H1 (cell line): ENCODE measurements around the gene ACCS. TPM values are rescaled to one million over a fixed set of nuclear protein-coding genes. Genes with fewer than 3 reads are reported as not detected.

ENCODE experiments used
- CTCF ChIA-PET: fragments of 300-600 bp; sonication (Branson Sonifier 250); formaldehyde crosslinking; loops from one replicate; lab custom pipeline; 2021; ENCODE audit not compliant: partially characterized antibody; lab: Charles Lee
- POLR2A ChIA-PET: fragments of 300-600 bp; sonication (Branson Sonifier 250); formaldehyde crosslinking; loops from one replicate; lab custom pipeline; 2021; ENCODE audit warnings: inconsistent platforms; ENCODE audit not compliant: partially characterized antibody; lab: Charles Lee
- DNase-seq, 2 experiments: peaks; one replicate each; pipeline versions ENCODE4 v3.0.0 to v3.0.0-alpha.2; 2010 to 2022; ENCODE audit warnings: low spot score in 2 of 2, low read depth in 1 of 2, mixed read lengths in 1 of 2
- FAIRE-seq: peaks from 2 replicates; lab custom pipeline; 2011; peaks lifted over from hg19 to GRCh38; lab: Jason Lieb, UNC
- H2AFZ ChIP-seq: 2 replicates; pipeline ENCODE4 v1.8.1; 2012; ENCODE audit warnings: low read length, inconsistent platforms
- H2AK5ac ChIP-seq: 2 replicates; pipeline ENCODE4 v1.6.1; 2013; ENCODE audit warnings: low read depth, low read length
- H2BK120ac ChIP-seq: replicated peaks from 2 replicates; pipeline ENCODE3; 2013; ENCODE audit warnings: low read depth, low read length, inconsistent platforms
- H2BK12ac ChIP-seq: 2 replicates; pipeline ENCODE4 v1.6.1; 2013; ENCODE audit warnings: low read depth, low read length
- H2BK15ac ChIP-seq: 2 replicates; pipeline ENCODE4 v1.6.1; 2013; ENCODE audit warnings: low read length
- H2BK20ac ChIP-seq: 2 replicates; pipeline ENCODE4 v1.6.1; 2013; ENCODE audit warnings: low read length
- H2BK5ac ChIP-seq: 2 replicates; pipeline ENCODE4 v1.6.1; 2013; ENCODE audit warnings: low read depth, low read length
- H3K14ac ChIP-seq: 2 replicates; pipeline ENCODE4 v1.6.1; 2013; ENCODE audit warnings: inconsistent platforms; ENCODE audit not compliant: insufficient read length
- H3K18ac ChIP-seq: 2 replicates; pipeline ENCODE4 v1.6.1; 2013; ENCODE audit warnings: low read length; ENCODE audit errors: extremely low read depth
- H3K23ac ChIP-seq: 2 replicates; pipeline ENCODE4 v1.6.1; 2013; ENCODE audit warnings: inconsistent platforms; ENCODE audit not compliant: insufficient read length
- H3K23me2 ChIP-seq: 2 replicates; pipeline ENCODE4 v1.6.1; 2013; ENCODE audit warnings: low read depth, low read length
- H3K27ac ChIP-seq: 2 replicates; pipeline ENCODE4 v1.6.1; 2011; ENCODE audit warnings: low read depth, low read length, inconsistent platforms
- H3K27me3 ChIP-seq, 4 experiments: replicated peaks in 1 of 4; 1 replicate in 1 of 4; 2 replicates in 3 of 4; pipeline versions ENCODE4 v1.6.1 to v1.8.1; 2011 to 2013; ENCODE audit warnings: low read length in 3 of 4, mild to moderate bottlenecking in 3 of 4, inconsistent platforms in 2 of 4, mixed read lengths in 2 of 4, moderate library complexity in 1 of 4; ENCODE audit not compliant: control insufficient read depth in 3 of 4, insufficient read depth in 3 of 4; ENCODE audit errors: extremely low read depth in 1 of 4
- H3K36me3 ChIP-seq, 4 experiments: 2 replicates each; pipeline versions ENCODE4 v1.6.1 to v1.8.1; 2011 to 2013; ENCODE audit warnings: mild to moderate bottlenecking in 4 of 4, low read length in 3 of 4, moderate library complexity in 2 of 4, control low read depth in 1 of 4, inconsistent platforms in 1 of 4; ENCODE audit not compliant: insufficient read depth in 4 of 4, control insufficient read depth in 2 of 4
- H3K4ac ChIP-seq: replicated peaks from 2 replicates; pipeline ENCODE3; 2013; ENCODE audit warnings: low read length, low read depth, mixed read lengths, inconsistent platforms; ENCODE audit not compliant: insufficient read length
- H3K4me1 ChIP-seq, 4 experiments: replicated peaks in 1 of 4; 1 replicate in 1 of 4; 2 replicates in 3 of 4; pipeline versions ENCODE4 v1.6.1 to v1.8.1; 2011 to 2013; ENCODE audit warnings: low read length in 3 of 4, inconsistent platforms in 2 of 4, mixed read lengths in 1 of 4; ENCODE audit not compliant: insufficient read depth in 4 of 4, control insufficient read depth in 3 of 4
- H3K4me2 ChIP-seq, 2 experiments: 2 replicates each; pipeline versions ENCODE4 v1.6.1 to v1.8.1; 2011 to 2013; ENCODE audit warnings: low read depth in 2 of 2, low read length in 2 of 2, control low read depth in 1 of 2, inconsistent platforms in 1 of 2, mild to moderate bottlenecking in 1 of 2; ENCODE audit not compliant: insufficient read depth in 1 of 2
- H3K4me3 ChIP-seq, 4 experiments: fragments of 200-600, 300-600 bp in 1 of 4; sonication (generic), shearing (Covaris generic), sonication (Bioruptor Twin) in 1 of 4; 2 replicates each; pipeline versions ENCODE4 v1.5.1 to v1.8.1; 2011 to 2016; ENCODE audit warnings: low read length in 4 of 4, low read depth in 3 of 4, control low read depth in 2 of 4, inconsistent platforms in 2 of 4, mild to moderate bottlenecking in 2 of 4, mixed read lengths in 1 of 4, moderate library complexity in 1 of 4; ENCODE audit not compliant: insufficient read depth in 2 of 4; ENCODE audit errors: extremely low read depth in 1 of 4
- H3K56ac ChIP-seq: replicated peaks from 2 replicates; pipeline ENCODE3; 2013; ENCODE audit warnings: low read depth, mild to moderate bottlenecking, mixed read lengths, low read length, inconsistent platforms; ENCODE audit not compliant: insufficient read length
- H3K79me1 ChIP-seq: 2 replicates; pipeline ENCODE4 v1.6.1; 2013; ENCODE audit warnings: low read depth, low read length, control low read depth
- H3K79me2 ChIP-seq, 2 experiments: 2 replicates each; pipeline versions ENCODE4 v1.6.1 to v1.8.1; 2012 to 2013; ENCODE audit warnings: low read length in 2 of 2, mild to moderate bottlenecking in 2 of 2, inconsistent platforms in 1 of 2; ENCODE audit not compliant: insufficient read depth in 2 of 2, control insufficient read depth in 1 of 2
- H3K9ac ChIP-seq, 4 experiments: replicated peaks in 1 of 4; 1 replicate in 1 of 4; 2 replicates in 3 of 4; pipeline versions ENCODE4 v1.6.1 to v1.8.1; 2011 to 2013; ENCODE audit warnings: low read depth in 3 of 4, low read length in 3 of 4, control low read depth in 2 of 4, mild to moderate bottlenecking in 2 of 4, moderate library complexity in 2 of 4, inconsistent platforms in 1 of 4; ENCODE audit errors: extremely low read depth in 1 of 4
- H3K9me3 ChIP-seq, 2 experiments: 2 replicates each; pipeline versions ENCODE4 v1.6.1 to v1.8.1; 2012 to 2013; ENCODE audit warnings: mild to moderate bottlenecking in 2 of 2, moderate library complexity in 2 of 2, control low read depth in 1 of 2, inconsistent platforms in 1 of 2, low read depth in 1 of 2, low read length in 1 of 2, mixed read lengths in 1 of 2; ENCODE audit not compliant: insufficient read depth in 2 of 2
- H4K20me1 ChIP-seq, 2 experiments: replicated peaks in 1 of 2; 2 replicates each; pipeline versions ENCODE3 to v1.8.1; 2011 to 2013; ENCODE audit warnings: inconsistent platforms in 2 of 2, low read length in 2 of 2, mild to moderate bottlenecking in 1 of 2; ENCODE audit not compliant: insufficient read depth in 2 of 2, control insufficient read depth in 1 of 2
- H4K5ac ChIP-seq: 2 replicates; pipeline ENCODE4 v1.6.1; 2013; ENCODE audit warnings: low read length, low read depth, mixed read lengths, inconsistent platforms; ENCODE audit not compliant: insufficient read length
- H4K8ac ChIP-seq: 2 replicates; pipeline ENCODE4 v1.8.0; 2013; ENCODE audit warnings: mild to moderate bottlenecking, moderate library complexity, low read length, inconsistent platforms; ENCODE audit not compliant: insufficient read depth; ENCODE audit errors: extremely low read depth
- H4K91ac ChIP-seq: replicated peaks from 2 replicates; pipeline ENCODE3; 2013; ENCODE audit warnings: low read length, mixed read lengths, inconsistent platforms; ENCODE audit not compliant: insufficient read length
- BACH1 ChIP-seq: IDR thresholded peaks from 2 replicates; pipeline ENCODE4 v1.6.1; 2012; ENCODE audit warnings: low read length, improper control_type of control experiment
- CBX5 ChIP-seq: fragments of 300-800, 300-1000 bp; sonication (generic); IDR thresholded peaks from 2 replicates; pipeline ENCODE4 v1.7.1; 2016; ENCODE audit warnings: antibody characterized with exemption, low read length, low read depth
- CBX8 ChIP-seq: fragments of 300-800, 300-1000 bp; sonication (generic); IDR thresholded peaks from 2 replicates; pipeline ENCODE4 v1.7.1; 2016; ENCODE audit warnings: low read depth, low read length, borderline replicate concordance
- EGR1 ChIP-seq: IDR thresholded peaks from 2 replicates; pipeline ENCODE4 v1.6.1; 2011; ENCODE audit warnings: low read depth, low read length, borderline replicate concordance
- EZH2 ChIP-seq: fragments of 200-600 bp; sonication (generic); IDR thresholded peaks from 2 replicates; pipeline ENCODE4 v1.7.1; 2012; ENCODE audit warnings: low read depth, mild to moderate bottlenecking, moderate library complexity, low read length, inconsistent platforms; ENCODE audit not compliant: severe bottlenecking
- HDAC2 ChIP-seq, 2 experiments: fragments of 300-600 bp in 1 of 2; sonication (generic) in 1 of 2; IDR thresholded peaks; 2 replicates each; pipeline ENCODE4 v1.6.1; 2011 to 2012; ENCODE audit warnings: low read depth in 2 of 2, low read length in 2 of 2, mild to moderate bottlenecking in 2 of 2, moderate library complexity in 2 of 2, borderline replicate concordance in 1 of 2, inconsistent platforms in 1 of 2
- KDM1A ChIP-seq: fragments of 200-600, 300-600 bp; sonication (generic); IDR thresholded peaks from 2 replicates; pipeline ENCODE4 v1.7.1; 2016; ENCODE audit warnings: mild to moderate bottlenecking, low read length, borderline replicate concordance
- MAX ChIP-seq: IDR thresholded peaks from 2 replicates; pipeline ENCODE4 v1.6.1; 2012; ENCODE audit warnings: inconsistent platforms
- RFX5 ChIP-seq: IDR thresholded peaks from 2 replicates; pipeline ENCODE4 v1.6.1; 2011; ENCODE audit warnings: low read depth, low read length, improper control_type of control experiment, borderline replicate concordance
- RNF2 ChIP-seq: fragments of 200-900, 300-1000 bp; sonication (generic); IDR thresholded peaks from 2 replicates; pipeline ENCODE4 v1.7.1; 2016; ENCODE audit warnings: borderline replicate concordance, low read depth, mild to moderate bottlenecking, antibody characterized with exemption, low read length; ENCODE audit not compliant: poor library complexity, severe bottlenecking; ENCODE audit errors: missing control alignments
- SAP30 ChIP-seq: fragments of 300-600 bp; sonication (generic); IDR thresholded peaks from 2 replicates; pipeline ENCODE4 v1.7.1; 2012; ENCODE audit warnings: low read length, moderate library complexity, mild to moderate bottlenecking, inconsistent platforms; ENCODE audit not compliant: insufficient read depth, insufficient replicate concordance
- WGBS, 2 experiments: shearing (Covaris generic) in 1 of 2; methylation state at CpG; one replicate each; pipeline versions ENCODE4 v1.1.6 to v1.1.7; 2013 to 2015; ENCODE audit warnings: low lambda C conversion rate in 2 of 2, mixed read lengths in 2 of 2, inconsistent platforms in 1 of 2, low coverage in 1 of 2, missing lambda C conversion rate in 1 of 2; ENCODE audit not compliant: insufficient replicate concordance in 2 of 2, insufficient coverage in 1 of 2, insufficient read length in 1 of 2; ENCODE audit errors: extremely low coverage in 1 of 2, missing lambda C conversion rate in 1 of 2; 5-methylcytosine and 5-hydroxymethylcytosine counted together
- polyA plus RNA-seq, 7 experiments: library from polyadenylated mRNA; depleted of rRNA in 3 of 7; stranded (reverse) in 5 of 7; unstranded in 2 of 7; fragments of >200 nt in 5 of 7; fragments of 200-250 nt in 2 of 7; gene quantifications; 1 replicate in 5 of 7; 2 replicates in 1 of 7; 4 replicates in 1 of 7; pipeline versions ENCODE4 v1.2.1 to v1.2.3, GENCODE V29; 2011 to 2013; ENCODE audit warnings: missing spikeins in 2 of 7, mixed read lengths in 2 of 7
- total RNA-seq: library from RNA; stranded (reverse); fragmentation: NEBNext Ultra II Directional; extraction: Animal tissue kit (Norgen Biotek cat#: 25700); gene quantifications from 2 replicates; pipeline ENCODE4 v1.2.1, GENCODE V29; 2021

ACCS gene
- total and polyA plus RNA-seq, 2 of the 8 experiments (the other 6 are each of a cell fraction or from before 2014, with no cell fraction given), result 6.0 to 8.0 TPM

GRCh38 chr11:44113018-44113417, 46.9 kb downstream of the ACCS start:
- ChIA-PET CTCF (interaction anchor here (2.0 kb wide), 1 partner anchor 176 kb away, joined by 5 read pairs; no protein-coding TSS in a partner anchor), POLR2A (interaction anchor here (1.5 kb wide), 1 partner anchor 12 kb away, joined by 3 read pairs; no protein-coding TSS in a partner anchor)
- H3K79me2 ChIP-seq, result no peaks in the 10 kb centered on the region
- H3K4ac ChIP-seq, result no peak overlapping the region
- H4K8ac ChIP-seq, result no peak overlapping the region
- H2BK20ac ChIP-seq, result no peak overlapping the region
- no peaks in the 10 kb centered on the region for H3K23me2 ChIP-seq
- H3K9ac ChIP-seq, result no peak overlapping the region
- no peak overlapping the region for H3K4me3 ChIP-seq
- H2BK15ac ChIP-seq, result no peak overlapping the region
- H3K4me1 ChIP-seq, result peaks cover 0 to 2% (median 0%) of the 10 kb centered on the region in 4 experiments; a peak in 1 of 7 replicates
- H2BK120ac ChIP-seq, result no peak overlapping the region
- H2BK5ac ChIP-seq, result no peak overlapping the region
- H3K4me2 ChIP-seq, result no peak overlapping the region
- no peak overlapping the region for H2BK12ac ChIP-seq
- H3K79me1 ChIP-seq, result no peaks in the 10 kb centered on the region; the same call in 1 of the 2 replicates
- no peak overlapping the region for H3K14ac ChIP-seq
- H4K91ac ChIP-seq, result no peak overlapping the region
- no peak overlapping the region for H2AK5ac ChIP-seq
- no peak overlapping the region for H3K27ac ChIP-seq
- H4K5ac ChIP-seq, result no peak overlapping the region
- H3K56ac ChIP-seq, result no peak overlapping the region
- FAIRE-seq (no peak), DNase-seq (no peak)
- no peak overlapping the region for H2AFZ ChIP-seq
- peaks cover 0 to 1% of the 10 kb centered on the region in 2 experiments for H4K20me1 ChIP-seq
- H3K36me3 ChIP-seq, result peaks cover 0 to 11% (median 3%) of the 10 kb centered on the region in 4 experiments; a peak in 4 of 8 replicates
- peaks cover 0 to 1% (median 0%) of the 10 kb centered on the region in 4 experiments; a peak in 1 of 7 replicates for H3K27me3 ChIP-seq
- 86% methylated on average over 3 of the region's 3 CpGs; no CpG with 5 or more reads in 1 of the 2 experiments for WGBS, 2 experiments
- no peak overlapping the region for H3K23ac ChIP-seq
- H3K18ac ChIP-seq, result no peak overlapping the region
- H3K9me3 ChIP-seq, result no peaks in the 10 kb centered on the region
- no peak for TF ChIP-seq SAP30
- no peak for TF ChIP-seq EGR1
- TF ChIP-seq CBX8, result no peak
- no peak for TF ChIP-seq MAX
- no peak for TF ChIP-seq BACH1
- TF ChIP-seq RFX5, result no peak
- no peak for TF ChIP-seq CBX5
- no peak for TF ChIP-seq EZH2
- no peak for TF ChIP-seq KDM1A
- no peak for TF ChIP-seq RNF2
- TF ChIP-seq HDAC2 (IDR thresholded peaks at IDR 0.05; ENCODE audit: borderline replicate concordance in 1 of 2, low read depth in 2 of 2, low read length in 2 of 2), result no peak
